Measurements from ENCODE around the gene CDH4. TPM values are rescaled to one million over a fixed set of nuclear protein-coding genes. Genes with fewer than 3 reads are reported as not detected.

The CDH4 gene
- total RNA-seq, 3 donors from 2014 or later (not counting 1 experiment from before 2014, with no cell fraction given): 0.18 TPM; not detected in 2

DNA sequence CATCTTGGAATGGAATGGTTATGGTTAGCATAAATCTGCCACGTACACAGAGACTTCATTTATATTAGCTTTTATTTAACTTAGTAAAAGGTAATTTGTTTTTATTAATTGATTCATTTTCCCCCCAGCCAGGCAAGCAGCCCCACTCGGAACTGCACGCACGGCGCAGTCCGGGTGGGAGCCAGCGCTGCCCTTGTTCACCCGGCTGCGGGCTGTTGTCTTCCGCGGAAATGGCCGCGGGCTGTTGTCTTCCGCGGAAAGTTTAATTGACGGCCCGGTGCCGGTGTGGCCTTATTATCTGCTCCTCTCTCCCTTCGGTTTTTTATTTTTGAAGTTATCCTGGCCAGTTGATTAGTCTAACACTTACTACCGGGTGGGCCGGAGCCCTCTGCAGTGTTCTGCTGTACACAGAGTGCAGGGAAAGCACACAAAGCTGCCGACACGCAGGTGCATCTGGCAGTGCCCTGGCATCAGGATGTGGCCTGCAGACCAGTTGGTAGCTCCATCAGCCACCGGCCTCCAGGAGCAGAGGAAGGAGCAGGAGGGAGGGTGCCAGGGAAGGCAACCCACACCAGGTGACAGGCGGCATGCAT, 270.5 kb downstream of the CDH4 start:
- Histone ChIP-seq H3K4me1 (ENCODE audit: control insufficient read depth, insufficient read depth, low read length) (no peaks in the 10 kb centered on the region), H3K27me3 (ENCODE audit: control insufficient read depth, insufficient read depth, low read length) (no peaks in the 10 kb centered on the region), H3K9me3 (ENCODE audit: control insufficient read depth, insufficient read depth, low read length) (peaks cover 11% of the 10 kb centered on the region), H3K4me3 (ENCODE audit: low read length) (no peak overlapping the region), H3K36me3 (ENCODE audit: control insufficient read depth, insufficient read depth, low read length) (no peaks in the 10 kb centered on the region), H3K27ac (ENCODE audit: low read length) (no peak overlapping the region)
- H3K36me3 Mint-ChIP-seq: no peaks in the 10 kb centered on the region
- intact Hi-C loops (cut with micrococcal nuclease): no loop called here
- 94% methylated on average over 24 of the region's 25 CpGs for WGBS (ENCODE audit: insufficient coverage)
- DNase-seq: no peak
- H3K9me3 Mint-ChIP-seq: peaks cover 6 to 7% of the 10 kb centered on the region in 2 donors
- H3K27ac Mint-ChIP-seq: no peak overlapping the region
- H3K4me1 Mint-ChIP-seq: no peaks in the 10 kb centered on the region
- H3K27me3 Mint-ChIP-seq (ENCODE audit: low read depth in 2 of 2): no peaks in the 10 kb centered on the region
- ATAC-seq: no peak
- TF ChIP-seq, protein P1, sequence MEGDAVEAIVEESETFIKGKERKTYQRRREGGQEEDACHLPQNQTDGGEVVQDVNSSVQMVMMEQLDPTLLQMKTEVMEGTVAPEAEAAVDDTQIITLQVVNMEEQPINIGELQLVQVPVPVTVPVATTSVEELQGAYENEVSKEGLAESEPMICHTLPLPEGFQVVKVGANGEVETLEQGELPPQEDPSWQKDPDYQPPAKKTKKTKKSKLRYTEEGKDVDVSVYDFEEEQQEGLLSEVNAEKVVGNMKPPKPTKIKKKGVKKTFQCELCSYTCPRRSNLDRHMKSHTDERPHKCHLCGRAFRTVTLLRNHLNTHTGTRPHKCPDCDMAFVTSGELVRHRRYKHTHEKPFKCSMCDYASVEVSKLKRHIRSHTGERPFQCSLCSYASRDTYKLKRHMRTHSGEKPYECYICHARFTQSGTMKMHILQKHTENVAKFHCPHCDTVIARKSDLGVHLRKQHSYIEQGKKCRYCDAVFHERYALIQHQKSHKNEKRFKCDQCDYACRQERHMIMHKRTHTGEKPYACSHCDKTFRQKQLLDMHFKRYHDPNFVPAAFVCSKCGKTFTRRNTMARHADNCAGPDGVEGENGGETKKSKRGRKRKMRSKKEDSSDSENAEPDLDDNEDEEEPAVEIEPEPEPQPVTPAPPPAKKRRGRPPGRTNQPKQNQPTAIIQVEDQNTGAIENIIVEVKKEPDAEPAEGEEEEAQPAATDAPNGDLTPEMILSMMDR (IDR thresholded peaks at IDR 0.05): no peak
- no peak overlapping the region for H3K4me3 Mint-ChIP-seq

- TF ChIP-seq, protein P1 (IDR thresholded peaks at IDR 0.05): no peak
- Histone ChIP-seq H3K9me3 (ENCODE audit: control insufficient read depth, insufficient read depth, low read length) (peaks cover 11% of the 10 kb centered on the region), H3K27ac (ENCODE audit: low read length) (no peak overlapping the region), H3K36me3 (ENCODE audit: control insufficient read depth, insufficient read depth, low read length) (no peaks in the 10 kb centered on the region), H3K4me3 (ENCODE audit: low read length) (no peak overlapping the region), H3K4me1 (ENCODE audit: control insufficient read depth, insufficient read depth, low read length) (no peaks in the 10 kb centered on the region), H3K27me3 (ENCODE audit: control insufficient read depth, insufficient read depth, low read length) (no peaks in the 10 kb centered on the region)
- Mint-ChIP-seq H3K27me3 (ENCODE audit: low read depth in 2 of 2) (no peaks in the 10 kb centered on the region), H3K9me3 (peaks cover 6 to 7% of the 10 kb centered on the region in 2 donors), H3K27ac (no peak overlapping the region), H3K36me3 (no peaks in the 10 kb centered on the region), H3K4me3 (no peak overlapping the region), H3K4me1 (no peaks in the 10 kb centered on the region)
- DNase-seq: no peak
- intact Hi-C loops (cut with micrococcal nuclease): no loop called here
- ATAC-seq: no peak
- 92% methylated on average over 19 of the region's 19 CpGs for WGBS (ENCODE audit: insufficient coverage)
Measured at GRCh38 chr20:61523145-61523544, 271.1 kb downstream of the CDH4 start.

- Histone ChIP-seq H3K36me3 (ENCODE audit: control insufficient read depth, insufficient read depth, low read length) (no peaks in the 10 kb centered on the region), H3K9me3 (ENCODE audit: control insufficient read depth, insufficient read depth, low read length) (peaks cover 9% of the 10 kb centered on the region), H3K4me3 (ENCODE audit: low read length) (no peak overlapping the region), H3K27me3 (ENCODE audit: control insufficient read depth, insufficient read depth, low read length) (no peaks in the 10 kb centered on the region), H3K27ac (ENCODE audit: low read length) (no peak overlapping the region), H3K4me1 (ENCODE audit: control insufficient read depth, insufficient read depth, low read length) (no peaks in the 10 kb centered on the region)
- ATAC-seq: no peak
- Mint-ChIP-seq H3K4me3 (no peak overlapping the region), H3K27me3 (ENCODE audit: low read depth in 2 of 2) (no peaks in the 10 kb centered on the region), H3K27ac (no peak overlapping the region), H3K4me1 (no peaks in the 10 kb centered on the region), H3K36me3 (no peaks in the 10 kb centered on the region), H3K9me3 (peaks cover 0 to 3% of the 10 kb centered on the region in 2 donors)
- TF ChIP-seq, protein P1 (IDR thresholded peaks at IDR 0.05): no peak
- 76% methylated on average over 12 of the region's 13 CpGs for WGBS (ENCODE audit: insufficient coverage)
- intact Hi-C loops (cut with micrococcal nuclease): no loop called here
- DNase-seq: no peak
Measured at GRCh38 chr20:61524951-61525666, 273.0 kb downstream of the CDH4 start.
